Right lobe of liver (tissue), 6 donors: ENCODE data around the gene RAB34. TPM values are rescaled to one million over a fixed set of nuclear protein-coding genes. Genes with fewer than 3 reads are reported as not detected.

Source experiments
- ATAC-seq, 4 donors: fragments of 200-7000 bp; cut with Tn5 transposase; one replicate each; pipeline ENCODE4 v1.9.1; 2020; ENCODE audit warnings: mild to moderate bottlenecking in 4 of 4, moderate library complexity in 4 of 4
- DNase-seq, 3 donors: peaks; one replicate each; pipeline ENCODE4 v3.0.0-alpha.2; 2020
- H3K27ac ChIP-seq, 3 donors: fragments of 200-600 bp; one replicate each; pipeline ENCODE4 v1.8.0; 2022
- H3K27me3 ChIP-seq, 2 donors: fragments of 200-600 bp; one replicate each; pipeline ENCODE4 v1.8.0; 2022
- H3K36me3 ChIP-seq, 4 donors: fragments of 200-600 bp; sonication (generic) in 1 of 4; one replicate each; pipeline versions ENCODE4 v1.5.1 to v1.8.0; 2017 to 2022; ENCODE audit warnings: control low read depth in 1 of 4
- H3K4me1 ChIP-seq, 4 donors: fragments of 200-600 bp; sonication (generic) in 1 of 4; one replicate each; pipeline versions ENCODE4 v1.5.1 to v1.8.0; 2017 to 2022; ENCODE audit warnings: control low read depth in 1 of 4
- H3K4me3 ChIP-seq, 3 donors: fragments of 200-600 bp; one replicate each; pipeline ENCODE4 v1.8.0; 2022
- H3K9me3 ChIP-seq, 4 donors: fragments of 200-600 bp; sonication (generic) in 1 of 4; one replicate each; pipeline versions ENCODE4 v1.5.1 to v1.8.0; 2017 to 2022; ENCODE audit warnings: control low read depth in 1 of 4
- POLR2A ChIP-seq: fragments of 450-650 bp; IDR thresholded peaks from one replicate; pipeline ENCODE4 v1.6.1; 2017; ENCODE audit warnings: antibody characterized with exemption, mild to moderate bottlenecking
- WGBS: methylation state at CpG from one replicate; pipeline ENCODE4 v1.1.6; 2018; ENCODE audit warnings: low coverage, low lambda C conversion rate; ENCODE audit not compliant: insufficient coverage; ENCODE audit errors: missing lambda C conversion rate; 5-methylcytosine and 5-hydroxymethylcytosine counted together
- intact Hi-C, 2 donors: fragments of 100-400 bp; cut with DNase I; formaldehyde crosslinking; loops; one replicate each; pipeline versions ENCODE4 v1.11.2 to v1.14.1; 2022
- total RNA-seq, 6 experiments: library from RNA; depleted of rRNA in 2 of 6; stranded (reverse); fragments of >200 nt in 2 of 6; fragmentation: NEBNext Ultra II Directional in 3 of 6; extraction: Animal tissue kit (Norgen Biotek cat#: 25700) in 3 of 6; gene quantifications; one replicate each; pipeline versions ENCODE4 v1.1.0 to v1.2.4, GENCODE V29; 2016 to 2023
- TF ChIP-seq, protein P1 (sequence below), 4 donors: fragments of 200-600 bp in 3 of 4; fragments of 450-650 bp in 1 of 4; IDR thresholded peaks; one replicate each; pipeline versions ENCODE4 v1.5.1 to v1.8.0; 2016 to 2022; ENCODE audit warnings: antibody characterized with exemption in 4 of 4, mild to moderate bottlenecking in 2 of 4
- donor health status: DM: no; HTN: yes; CAD: no.
- donor health status: DM: no; HTN: no; CAD: no.
- donor health status: DM: no; HTN: no; CAD: no.
- donor health status: DM: no; HTN: yes; CAD: no.
- donor health status: DM: no; HTN: yes; CAD: no.

RAB34 gene
- total RNA-seq, 6 experiments from 2014 or later = 2.5 to 12.5 (median 4.7) TPM

DNA sequence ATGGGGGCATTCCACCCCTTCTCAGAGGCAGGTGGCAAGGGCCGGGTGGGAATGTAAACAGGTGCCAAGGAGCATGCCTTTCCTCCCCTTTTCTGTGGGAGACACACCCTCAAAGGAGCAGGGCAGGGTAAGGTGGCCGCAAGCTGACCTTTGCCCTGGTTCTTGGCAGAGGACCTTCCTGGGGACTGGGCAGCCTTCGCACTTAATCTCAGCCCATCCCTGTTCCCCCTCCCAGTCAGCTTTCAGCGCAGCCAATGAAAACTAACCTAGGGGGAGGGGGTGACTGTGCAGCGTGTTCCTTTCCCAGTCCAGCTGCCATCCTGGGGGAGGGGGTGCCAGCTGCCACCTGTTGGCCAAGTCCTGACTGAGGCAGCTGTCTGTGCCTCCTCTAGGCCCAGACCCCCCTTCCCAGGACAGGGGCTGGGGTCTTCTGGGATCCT is 29.0 kb upstream of the RAB34 start:
- Histone ChIP-seq H3K4me3 (peak overlapping the region in 2 of 3 donors; percentile 89 to 91), H3K9me3 (no peaks in the 10 kb centered on the region), H3K27ac (peak overlapping the region in 1 of 3 donors; percentile 98), H3K4me1 (peaks cover 0 to 29% (median 13%) of the 10 kb centered on the region in 4 donors), H3K36me3 (peaks cover 5 to 44% (median 13%) of the 10 kb centered on the region in 4 donors), H3K27me3 (no peaks in the 10 kb centered on the region)
- intact Hi-C loops = no loop called here
- 10% methylated on average over 2 of the region's 5 CpGs for WGBS
- TF ChIP-seq, protein P1, sequence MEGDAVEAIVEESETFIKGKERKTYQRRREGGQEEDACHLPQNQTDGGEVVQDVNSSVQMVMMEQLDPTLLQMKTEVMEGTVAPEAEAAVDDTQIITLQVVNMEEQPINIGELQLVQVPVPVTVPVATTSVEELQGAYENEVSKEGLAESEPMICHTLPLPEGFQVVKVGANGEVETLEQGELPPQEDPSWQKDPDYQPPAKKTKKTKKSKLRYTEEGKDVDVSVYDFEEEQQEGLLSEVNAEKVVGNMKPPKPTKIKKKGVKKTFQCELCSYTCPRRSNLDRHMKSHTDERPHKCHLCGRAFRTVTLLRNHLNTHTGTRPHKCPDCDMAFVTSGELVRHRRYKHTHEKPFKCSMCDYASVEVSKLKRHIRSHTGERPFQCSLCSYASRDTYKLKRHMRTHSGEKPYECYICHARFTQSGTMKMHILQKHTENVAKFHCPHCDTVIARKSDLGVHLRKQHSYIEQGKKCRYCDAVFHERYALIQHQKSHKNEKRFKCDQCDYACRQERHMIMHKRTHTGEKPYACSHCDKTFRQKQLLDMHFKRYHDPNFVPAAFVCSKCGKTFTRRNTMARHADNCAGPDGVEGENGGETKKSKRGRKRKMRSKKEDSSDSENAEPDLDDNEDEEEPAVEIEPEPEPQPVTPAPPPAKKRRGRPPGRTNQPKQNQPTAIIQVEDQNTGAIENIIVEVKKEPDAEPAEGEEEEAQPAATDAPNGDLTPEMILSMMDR (IDR thresholded peaks at IDR 0.05) = no peak
- TF ChIP-seq POLR2A = no peak
- DNase-seq = peak in 2 of 3 donors; percentile 69 to 77
- ATAC-seq = peak; percentile 0 to 11 (median 7)

DNA sequence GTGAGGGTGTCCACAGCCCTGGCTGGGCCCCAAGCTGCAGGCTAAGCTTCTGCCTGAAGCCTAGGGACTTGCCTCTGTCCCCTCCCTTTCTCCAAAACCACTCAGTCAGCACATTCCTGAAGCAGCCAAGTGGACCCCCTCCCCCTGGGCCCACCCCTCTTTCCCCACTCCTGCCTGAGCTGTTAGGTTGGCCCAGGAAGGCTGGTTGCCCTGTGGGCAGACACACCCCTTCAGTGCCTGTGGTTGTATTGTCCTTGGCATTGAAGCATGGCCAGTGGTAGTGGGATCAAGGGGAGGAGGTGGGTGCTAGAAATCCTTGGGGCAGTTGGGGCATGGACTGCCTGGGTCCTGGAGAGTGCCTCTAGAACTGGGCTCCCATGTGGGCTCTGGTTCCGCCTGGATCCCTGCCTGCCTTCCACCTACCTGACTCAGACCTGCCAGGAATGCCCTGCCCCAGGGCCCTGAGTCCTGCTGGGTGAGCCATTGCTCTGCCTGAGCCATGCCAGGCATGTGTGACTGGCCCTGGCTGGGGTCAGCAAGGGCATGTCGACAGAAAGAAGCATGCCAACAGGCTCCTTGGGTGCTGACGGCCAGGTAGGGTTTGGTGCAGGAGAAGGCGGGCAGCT is 28.2 kb upstream of the RAB34 start:
- TF ChIP-seq POLR2A = peak; percentile 27
- TF ChIP-seq, protein P1 (IDR thresholded peaks at IDR 0.05) = no peak
- WGBS = 17% methylated on average over 1 of the region's 4 CpGs
- peaks cover 0 to 29% (median 13%) of the 10 kb centered on the region in 4 donors for H3K4me1 ChIP-seq
- H3K4me3 ChIP-seq = peak overlapping the region; percentile 87 to 91 (median 89)
- H3K36me3 ChIP-seq = peaks cover 5 to 37% (median 13%) of the 10 kb centered on the region in 4 donors
- ATAC-seq (peak; percentile 43 to 65 (median 52)), DNase-seq (peak; percentile 84 to 85 (median 84))
- intact Hi-C loops = no loop called here
- no peaks in the 10 kb centered on the region for H3K9me3 ChIP-seq
- H3K27ac ChIP-seq = peak overlapping the region; percentile 96 to 98 (median 97)
- H3K27me3 ChIP-seq = no peaks in the 10 kb centered on the region

DNA sequence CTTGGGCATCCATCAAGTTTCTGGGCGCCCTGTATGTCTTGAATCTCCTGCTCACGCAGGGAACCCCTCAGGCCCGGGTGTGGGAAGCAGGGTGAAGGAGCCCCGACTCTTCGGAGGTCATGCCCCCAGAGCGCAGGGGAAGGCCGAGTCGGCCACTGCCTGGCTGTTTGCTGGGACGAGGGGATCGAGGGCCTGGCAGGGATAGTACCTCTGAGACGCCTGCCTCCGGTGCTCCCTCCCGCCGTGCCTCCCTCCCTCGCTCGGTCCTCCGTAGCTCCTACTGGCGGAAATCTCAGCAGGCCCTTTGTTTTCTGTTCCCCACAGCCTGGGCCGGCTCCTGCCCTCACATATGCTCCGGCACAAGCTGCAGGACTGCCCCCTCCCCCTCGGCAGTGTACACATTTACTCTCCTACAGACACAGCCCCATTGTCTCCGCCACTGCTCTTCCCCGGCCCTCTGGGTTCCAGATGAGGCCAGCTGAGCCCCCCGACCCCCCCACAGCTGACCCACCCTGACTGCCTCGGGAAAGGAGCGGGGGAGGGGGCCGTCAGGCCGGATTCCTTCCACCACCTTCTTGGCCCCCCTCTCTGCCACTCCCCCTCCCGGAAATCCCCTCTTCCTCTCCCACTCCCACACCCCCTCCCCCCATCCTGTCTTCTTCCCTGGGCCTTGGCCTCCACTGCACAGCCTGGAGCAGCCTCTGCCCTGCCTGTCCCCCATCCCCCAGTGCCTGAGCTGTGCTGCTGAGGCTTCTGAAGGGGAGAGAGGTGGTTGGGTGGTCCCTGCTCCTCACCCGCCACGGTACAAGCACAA is 27.5 kb upstream of the RAB34 start:
- Histone ChIP-seq H3K4me1 (peaks cover 0 to 29% (median 13%) of the 10 kb centered on the region in 4 donors), H3K36me3 (peaks cover 5 to 29% (median 9%) of the 10 kb centered on the region in 4 donors), H3K27ac (peak overlapping the region; percentile 96 to 98 (median 97))

More for the DNA sequence above, 27.5 kb upstream of the RAB34 start:
- DNase-seq (peak in 2 of 3 donors; percentile 54 to 63), ATAC-seq (peak; percentile 1 to 11 (median 10))
- TF ChIP-seq POLR2A = no peak
- TF ChIP-seq, protein P1 (IDR thresholded peaks at IDR 0.05) = no peak
- H3K9me3 ChIP-seq = no peaks in the 10 kb centered on the region
- peak overlapping the region; percentile 87 to 91 (median 89) for H3K4me3 ChIP-seq
- H3K27me3 ChIP-seq = no peaks in the 10 kb centered on the region
- 2% methylated on average over 14 of the region's 31 CpGs for WGBS
- intact Hi-C loops = no loop called here
